ENCODE results near the gene ENPP3. TPM values are rescaled to one million over a fixed set of nuclear protein-coding genes. Genes with fewer than 3 reads are reported as not detected.

Gene ENPP3
- polyA plus RNA-seq, 1 of the 3 experiments (the other 2 are of a cell fraction) = not detected

- TF ChIP-seq EP300 (IDR thresholded peaks at IDR 0.05; ENCODE audit: borderline replicate concordance in 1 of 2, low read depth in 1 of 2, low read length in 1 of 2) = peak in 1 of 2 experiments; percentile 64; a peak in 1 of 4 replicates
- TF ChIP-seq CTCF (IDR thresholded peaks at IDR 0.05) = peak; percentile 98
- TF ChIP-seq USF1 (IDR thresholded peaks at IDR 0.05; ENCODE audit: borderline replicate concordance, low read depth) = peak; percentile 78
- 0 out of 2 replicates have a peak, but pooled peaks have one; percentile 34 for TF ChIP-seq FOSL2 (IDR thresholded peaks at IDR 0.05; ENCODE audit: borderline replicate concordance, low read depth)
- no peak for TF ChIP-seq RXRA (IDR thresholded peaks at IDR 0.05; ENCODE audit: borderline replicate concordance, low read depth)
- peak; percentile 82; the same call in 1 of the 2 replicates for TF ChIP-seq SIN3A (IDR thresholded peaks at IDR 0.05; ENCODE audit: borderline replicate concordance, low read depth, low read length)
- peak; percentile 14; the same call in 1 of the 2 replicates for TF ChIP-seq NFIC (IDR thresholded peaks at IDR 0.05; ENCODE audit: borderline replicate concordance)
- TF ChIP-seq GABPA (IDR thresholded peaks at IDR 0.05; ENCODE audit: low read depth) = peak; percentile 99
- TF ChIP-seq USF2 (IDR thresholded peaks at IDR 0.05; ENCODE audit: borderline replicate concordance, low read depth, low read length) = no peak
Observed at GRCh38 chr6:131627724-131628682, 9.1 kb upstream of the ENPP3 start, which contains the start of gene MED23 (continued).

GRCh38 chr6:131628726-131629125 is 8.4 kb upstream of the ENPP3 start:
- Histone ChIP-seq H2AFZ (ENCODE audit: low read depth) (peak overlapping the region; percentile 92), H3K79me2 (ENCODE audit: insufficient read depth) (peaks cover 18% of the 10 kb centered on the region), H3K4me1 (ENCODE audit: control insufficient read depth in 1 of 2, insufficient read depth in 2 of 2, low read depth in 1 of 2, low read length in 1 of 2) (peaks cover 0 to 9% of the 10 kb centered on the region in 2 experiments; a peak in 2 of 4 replicates), H3K27me3 (ENCODE audit: insufficient read depth) (no peaks in the 10 kb centered on the region; the same call in 1 of the 2 replicates), H3K9me2 (no peaks in the 10 kb centered on the region), H3K4me2 (0 out of 2 replicates have a peak overlapping the region, but pooled peaks have one; percentile 53), H3K4me3 (ENCODE audit: low read depth in 2 of 2, low read length in 1 of 2) (no peak overlapping the region), H3K27ac (ENCODE audit: low read depth in 2 of 2, low read length in 1 of 2) (no peak overlapping the region), H3F3A (replicated peaks; ENCODE audit: insufficient read depth) (peaks cover 7% of the 10 kb centered on the region), H3K36me3 (replicated peaks in 1 of 2; ENCODE audit: control insufficient read depth in 1 of 2, insufficient read depth in 2 of 2, low read length in 1 of 2) (peaks cover 20 to 25% of the 10 kb centered on the region in 2 experiments), H3K9me3 (no peaks in the 10 kb centered on the region), H4K20me1 (ENCODE audit: insufficient read depth) (no peaks in the 10 kb centered on the region), H3K9ac (no peak overlapping the region)
- DNase-seq = no peak
- POLR2A ChIA-PET = interaction anchor here (1.0 kb wide), 1 partner anchor 743 kb away, joined by 3 read pairs; no protein-coding TSS in a partner anchor
- CTCF ChIA-PET = interaction anchor here (0.6 to 4.1 kb wide), 41 partner anchors 8 to 748 kb away, joined by 3 to 60 read pairs (median 5); partner anchors contain the start of gene ENPP3
- WGBS (ENCODE audit: low lambda C conversion rate) = 50% methylated on average over 1 of the region's 1 CpG
- no peak for TF ChIP-seq RAD21 (IDR thresholded peaks at IDR 0.05; ENCODE audit: low read length)
- TF ChIP-seq RXRA (IDR thresholded peaks at IDR 0.05; ENCODE audit: borderline replicate concordance, low read depth) = no peak
- no peak for TF ChIP-seq PBX3 (IDR thresholded peaks at IDR 0.05)
- no peak for TF ChIP-seq NRF1 (IDR thresholded peaks at IDR 0.05; ENCODE audit: low read depth, low read length)
- no peak for TF ChIP-seq MAX (IDR thresholded peaks at IDR 0.05; ENCODE audit: low read depth)
- TF ChIP-seq SMC3 (IDR thresholded peaks at IDR 0.05; ENCODE audit: low read depth, low read length) = no peak
- no peak for TF ChIP-seq RCOR1 (IDR thresholded peaks at IDR 0.05; ENCODE audit: low read length)
- TF ChIP-seq SIN3A (IDR thresholded peaks at IDR 0.05; ENCODE audit: borderline replicate concordance, low read depth, low read length) = no peak
- no peak for TF ChIP-seq JUND (IDR thresholded peaks at IDR 0.05)
- no peak for TF ChIP-seq YY1 (IDR thresholded peaks at IDR 0.05; ENCODE audit: low read depth)
- no peak for TF ChIP-seq USF2 (IDR thresholded peaks at IDR 0.05; ENCODE audit: borderline replicate concordance, low read depth, low read length)
- TF ChIP-seq GATA2 (CRISPR knock-in tag; IDR thresholded peaks at IDR 0.05) = no peak
- no peak for TF ChIP-seq POLR2AphosphoS5 (IDR thresholded peaks at IDR 0.05; ENCODE audit: low read depth, low read length)
- no peak for TF ChIP-seq FOXJ3 (CRISPR knock-in tag; IDR thresholded peaks at IDR 0.05)
- no peak for TF ChIP-seq CHD2 (IDR thresholded peaks at IDR 0.05; ENCODE audit: low read length, partially characterized antibody)
- TF ChIP-seq ELF1 (IDR thresholded peaks at IDR 0.05) = no peak
- no peak for TF ChIP-seq TAF1 (IDR thresholded peaks at IDR 0.05; ENCODE audit: borderline replicate concordance, low read depth, low read length)
